GM19463 (cell line): Measurements from ENCODE around the gene ZNF467.
A peak's percentile ranks its signal among the peaks of the same experiment; 100 is the strongest.

Experiments used
- ATAC-seq: cut with Tn5 transposase; IDR thresholded peaks from one replicate; pipeline ENCODE4 v1.9.1; 2021; ENCODE audit warnings: mild to moderate bottlenecking, moderate library complexity; ENCODE audit not compliant: unreplicated experiment

ZNF467 gene

DNA sequence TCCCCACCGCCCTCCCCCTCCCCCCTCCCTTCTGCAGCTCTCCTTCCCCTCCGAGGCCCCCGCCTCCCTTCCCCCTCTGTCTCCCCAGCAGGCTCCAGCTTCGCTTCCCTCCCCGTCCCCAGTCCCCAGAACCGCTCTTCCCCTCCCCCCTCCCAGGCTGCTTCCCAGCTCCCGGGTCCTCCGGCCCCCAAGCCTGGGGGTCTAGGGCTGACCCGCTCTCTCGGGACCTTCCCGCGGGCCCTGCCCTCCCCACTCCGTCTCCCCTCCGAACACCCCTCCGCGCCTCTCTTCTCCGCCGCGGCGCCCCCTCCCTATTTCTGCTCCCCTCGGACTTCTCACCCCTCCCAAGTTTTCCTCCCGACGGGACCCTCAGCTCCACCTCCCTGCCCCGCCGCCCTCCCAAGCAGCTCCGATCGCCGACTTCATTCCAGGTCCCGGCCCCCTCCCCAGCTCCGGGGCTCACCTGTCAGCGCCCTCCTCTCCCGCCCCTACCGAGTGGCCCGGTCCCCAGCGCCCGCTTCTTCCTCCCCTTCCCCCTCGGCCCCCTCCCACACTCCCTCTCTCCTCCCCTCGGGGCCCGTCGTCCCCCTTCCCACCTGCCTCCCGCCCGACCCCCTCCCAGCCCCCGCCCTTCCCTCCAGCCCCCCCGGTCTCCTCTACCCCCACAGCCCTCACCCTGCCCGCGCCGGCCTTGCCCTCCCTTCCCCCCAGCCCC, 990 bp downstream of the ZNF467 start:
- ATAC-seq, result no peak

DNA sequence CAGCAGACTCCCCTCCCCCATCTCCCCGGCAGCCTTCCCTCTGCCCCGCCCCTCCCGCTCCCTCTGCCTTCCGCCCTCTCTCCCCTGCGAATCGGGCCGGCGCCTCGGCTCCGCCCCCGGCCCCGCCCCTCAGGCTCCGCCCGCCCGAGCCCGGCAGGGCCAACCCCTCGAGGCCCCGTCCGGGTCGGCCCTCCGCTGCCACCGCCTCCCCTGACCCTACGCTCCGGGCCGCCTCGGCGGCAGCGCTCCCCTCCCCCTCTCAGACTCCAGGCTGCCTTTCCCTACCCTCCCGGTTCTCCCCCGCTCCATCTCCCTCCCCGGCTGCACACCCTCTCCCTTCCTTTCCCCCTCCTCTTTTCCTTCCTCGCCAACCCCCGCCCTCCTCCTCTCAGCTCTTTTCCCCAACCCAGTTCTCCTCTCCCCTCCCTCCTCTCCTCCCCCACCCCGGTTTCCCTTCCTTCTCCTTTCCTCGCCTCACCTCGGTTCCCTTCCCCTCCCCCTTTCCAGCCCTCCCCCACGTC, 1.6 kb downstream of the ZNF467 start:
- peak; percentile 98 for ATAC-seq

DNA sequence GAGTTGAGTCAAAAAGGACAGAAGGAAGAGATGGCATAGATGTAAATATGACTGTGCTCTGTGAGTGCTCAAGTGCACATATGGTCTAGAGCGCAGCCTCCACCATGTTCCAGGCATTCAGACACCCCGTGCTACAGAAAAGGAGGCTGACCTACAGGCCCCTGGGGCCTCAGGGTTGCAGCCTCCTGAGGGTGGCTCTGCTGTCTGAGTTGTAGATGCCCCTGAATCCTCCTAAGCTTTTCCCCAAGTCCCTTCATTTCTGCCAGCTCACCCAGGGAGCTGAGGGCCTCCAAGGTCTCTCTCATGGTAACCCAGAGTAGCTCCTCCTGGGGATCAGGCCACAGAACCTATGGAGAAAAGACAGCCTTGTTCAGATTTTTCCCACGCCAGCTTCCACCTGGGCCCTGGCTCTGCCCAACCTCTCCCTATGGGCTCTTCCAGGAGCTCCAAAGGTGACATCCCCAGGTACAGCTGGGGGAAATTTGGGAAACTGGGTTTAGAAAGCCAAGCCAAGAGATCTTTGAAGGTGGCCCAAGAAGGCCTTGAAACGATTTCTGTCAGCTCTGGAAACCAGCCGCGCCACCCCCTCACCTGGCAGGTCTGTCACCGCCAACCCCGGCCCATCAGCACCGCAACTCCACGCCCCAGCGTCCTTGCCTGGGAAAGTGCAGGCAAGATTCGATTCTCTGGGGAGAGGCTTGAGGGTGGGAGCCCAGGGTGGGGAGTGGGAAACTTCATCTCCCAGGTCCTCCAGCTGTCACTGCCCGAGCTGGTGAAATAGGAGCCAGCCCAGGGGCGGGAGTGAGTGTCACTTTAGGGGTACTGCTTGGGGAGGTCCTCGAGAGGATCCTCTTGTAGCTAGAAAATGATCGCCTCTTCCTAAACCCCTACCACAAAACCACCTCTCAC, 2.4 kb downstream of the ZNF467 start:
- ATAC-seq, result peak; percentile 10

DNA sequence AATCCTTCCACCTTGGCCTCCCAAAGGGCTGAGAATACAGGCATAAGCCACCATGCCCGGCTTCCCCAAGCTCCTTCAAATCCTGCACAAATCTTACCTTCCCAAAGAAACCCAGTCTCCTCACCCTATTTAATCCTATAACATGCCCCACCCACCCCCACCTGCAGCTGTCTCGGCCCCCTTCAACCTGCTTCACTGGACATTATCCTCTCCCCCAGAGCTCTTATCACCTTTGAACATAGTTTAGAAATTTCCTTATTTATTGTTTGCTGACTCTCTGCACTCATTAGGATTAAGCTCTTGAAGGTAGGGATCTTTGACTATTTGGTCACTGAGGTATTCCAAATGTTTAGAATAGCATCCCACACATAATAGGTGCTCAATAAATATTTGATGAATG, 3.5 kb downstream of the ZNF467 start:
- ATAC-seq, result no peak

DNA sequence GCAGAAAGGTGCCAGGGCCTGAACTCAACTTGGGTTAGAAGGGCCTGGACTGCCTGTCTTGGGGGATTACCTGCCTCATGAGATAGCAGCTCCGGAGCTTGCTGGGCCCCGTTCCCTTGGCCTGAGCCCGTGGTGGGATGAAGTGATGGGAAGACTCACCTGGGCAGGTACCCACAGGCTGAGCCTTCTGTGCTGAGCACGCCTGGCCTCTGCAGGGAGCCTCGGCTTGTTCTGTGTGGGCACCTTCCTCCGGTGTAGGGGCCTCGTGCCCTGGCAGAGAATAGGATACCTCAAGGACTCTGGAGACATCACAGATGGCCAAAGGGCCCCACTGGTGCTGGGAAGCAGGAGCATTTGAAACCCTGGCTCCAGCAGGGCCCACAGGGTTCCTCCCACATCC, 4.5 kb downstream of the ZNF467 start:
- no peak for ATAC-seq

DNA sequence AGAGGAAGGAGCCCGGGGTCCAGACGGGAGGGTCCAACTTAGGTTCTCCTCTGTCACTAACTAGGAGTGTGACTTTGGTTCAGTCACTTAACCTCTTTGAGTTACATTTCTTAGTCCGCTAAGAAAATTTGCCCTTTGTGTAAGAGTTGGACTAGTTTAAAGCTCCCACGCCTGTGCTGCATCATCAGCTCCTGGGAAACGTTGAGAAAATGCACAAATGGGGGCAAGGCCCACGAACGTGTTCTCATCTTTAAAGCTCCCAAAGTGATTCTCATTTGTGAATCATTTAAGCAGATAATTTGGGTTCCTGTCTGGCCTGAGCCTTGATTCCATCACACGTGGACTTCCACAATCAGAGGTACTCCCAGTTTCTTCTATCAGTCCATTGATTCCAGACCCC, 6.3 kb downstream of the ZNF467 start:
- no peak for ATAC-seq

DNA sequence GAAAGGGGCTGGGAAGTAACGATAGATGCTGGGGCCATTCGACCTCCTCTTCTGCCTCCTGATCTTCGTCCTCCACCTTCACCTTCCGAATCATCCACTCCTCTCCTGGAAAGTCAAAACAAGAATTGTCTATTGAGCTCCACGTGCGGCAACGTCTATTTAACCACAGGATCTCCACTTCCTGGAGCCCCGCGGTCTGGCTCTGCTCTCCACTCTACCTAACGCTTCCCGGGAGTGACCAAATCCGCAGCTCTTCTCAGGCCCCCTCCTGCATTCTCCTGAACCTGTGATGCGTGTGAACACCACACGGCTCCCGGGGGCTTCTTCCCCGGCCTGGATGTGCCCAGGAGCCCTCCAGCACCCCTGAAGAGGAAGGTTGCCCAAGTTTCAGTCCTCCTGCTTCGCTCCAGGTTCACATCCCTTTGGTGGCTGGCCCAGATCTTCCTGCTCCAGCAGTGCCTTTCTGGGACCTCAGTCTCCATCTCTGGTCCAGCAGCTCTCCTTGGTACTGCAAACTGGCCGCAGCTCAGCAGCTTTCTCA, 7.2 kb downstream of the ZNF467 start:
- ATAC-seq, result no peak

DNA sequence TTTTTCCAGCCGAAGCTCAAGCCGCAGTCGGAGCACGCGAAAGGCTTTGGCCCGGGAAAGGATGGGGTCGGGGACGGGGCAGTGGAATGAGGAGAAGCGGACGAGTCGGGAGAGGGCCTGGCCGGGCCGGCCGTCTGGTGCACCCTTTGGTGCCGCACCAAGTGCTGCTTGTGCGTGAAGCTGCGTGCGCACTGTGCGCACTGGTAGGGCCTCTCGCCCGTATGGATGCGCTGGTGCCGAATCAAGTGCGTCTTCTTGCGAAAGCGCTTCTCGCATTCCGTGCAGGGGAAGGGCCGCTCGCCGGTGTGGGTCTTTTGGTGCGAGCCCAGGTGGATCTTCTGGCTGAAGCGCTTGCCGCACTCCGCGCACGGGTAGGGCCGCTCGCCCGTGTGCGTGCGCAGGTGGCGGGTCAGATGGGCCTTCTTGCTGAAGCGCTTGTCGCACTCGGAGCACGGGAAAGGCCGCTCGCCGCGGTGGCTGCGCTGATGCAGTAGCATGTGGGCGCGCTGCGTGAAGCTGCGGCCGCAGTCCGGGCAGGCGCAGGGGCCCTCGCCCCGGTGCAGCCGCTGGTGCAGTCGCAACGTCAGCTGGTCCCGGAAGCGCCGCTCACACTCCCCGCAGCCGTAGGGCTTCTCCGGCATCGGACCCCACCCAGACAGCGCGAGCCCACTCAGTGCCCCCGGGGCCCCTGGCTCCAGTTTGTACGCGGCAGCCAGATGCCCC, 7.8 kb downstream of the ZNF467 start:
- no peak for ATAC-seq

DNA sequence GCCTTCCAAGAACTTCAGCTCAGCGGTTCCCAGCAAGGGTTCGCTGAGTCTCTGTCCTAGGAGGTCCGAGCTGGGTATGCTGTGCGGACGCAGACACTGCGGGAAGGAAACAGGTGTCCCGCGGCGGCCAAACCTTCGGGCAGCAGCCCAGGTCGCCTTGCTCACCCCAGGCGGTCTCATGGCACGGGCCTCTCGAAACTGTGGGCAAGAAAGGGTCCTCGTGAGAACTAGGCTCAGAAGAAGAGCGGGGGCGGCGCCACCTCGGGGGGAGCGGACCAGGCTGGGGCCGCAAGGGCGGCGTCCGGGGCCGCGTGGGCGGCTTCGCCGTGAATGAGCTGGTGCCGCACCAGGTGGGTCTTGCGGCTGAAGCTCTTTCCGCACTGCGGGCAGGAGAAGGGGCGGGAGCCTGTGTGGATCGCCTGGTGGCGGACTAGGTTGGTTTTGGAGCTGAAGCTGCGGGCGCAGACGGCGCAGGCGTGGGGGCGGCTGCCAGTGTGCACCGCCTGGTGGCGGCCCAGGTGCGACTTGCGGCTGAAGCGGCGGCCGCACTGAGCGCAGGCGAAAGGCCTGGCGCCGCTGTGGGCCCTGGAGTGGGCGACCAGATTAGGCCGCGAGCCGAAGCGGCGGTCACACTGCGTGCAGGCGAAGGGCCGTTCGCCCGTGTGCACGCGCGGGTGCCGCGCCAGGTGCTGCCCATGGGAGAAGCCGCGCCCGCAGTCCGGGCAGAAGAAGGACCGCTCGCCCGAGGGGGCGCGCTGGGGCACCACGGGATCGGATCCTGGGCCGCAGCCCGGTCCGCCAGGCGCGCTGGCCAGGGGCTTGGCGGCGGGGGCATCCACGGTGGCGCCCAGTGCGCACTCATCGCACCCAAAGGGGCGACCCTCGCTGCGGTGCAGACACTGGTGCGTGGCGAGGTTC, 8.6 kb downstream of the ZNF467 start:
- ATAC-seq, result no peak

DNA sequence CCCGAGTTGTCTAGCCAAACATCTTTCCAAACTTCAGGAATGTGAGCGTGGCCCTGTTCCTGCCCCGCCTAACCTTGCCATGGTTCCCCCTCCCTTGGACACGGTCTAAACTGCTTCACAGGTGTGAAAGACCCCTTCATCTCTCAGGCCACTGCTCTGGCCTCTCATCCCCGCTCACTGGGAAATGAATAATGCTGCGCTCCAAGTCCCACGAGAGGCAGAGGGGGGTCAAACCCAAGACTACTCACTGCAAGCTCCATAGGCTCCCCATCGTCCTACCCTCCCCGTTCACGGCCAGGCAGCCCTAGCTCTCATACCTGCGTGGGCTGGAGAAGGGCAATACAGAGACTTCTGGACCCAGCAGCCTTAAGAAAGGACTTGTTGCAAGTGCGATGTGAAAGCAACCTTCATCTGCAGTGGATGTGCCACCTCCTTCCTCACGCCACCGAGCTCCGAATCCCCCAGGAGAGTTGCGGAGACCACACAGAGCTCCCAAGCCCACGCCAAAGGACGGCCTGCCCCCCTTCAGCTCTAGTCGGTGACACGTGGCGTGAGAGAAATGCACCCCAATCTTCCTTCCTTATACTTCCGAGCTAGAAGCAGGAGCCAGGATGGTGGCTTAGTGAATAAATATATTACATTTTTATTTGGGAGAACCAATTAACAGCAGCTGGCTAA, 9.7 kb downstream of the ZNF467 start:
- no peak for ATAC-seq

DNA sequence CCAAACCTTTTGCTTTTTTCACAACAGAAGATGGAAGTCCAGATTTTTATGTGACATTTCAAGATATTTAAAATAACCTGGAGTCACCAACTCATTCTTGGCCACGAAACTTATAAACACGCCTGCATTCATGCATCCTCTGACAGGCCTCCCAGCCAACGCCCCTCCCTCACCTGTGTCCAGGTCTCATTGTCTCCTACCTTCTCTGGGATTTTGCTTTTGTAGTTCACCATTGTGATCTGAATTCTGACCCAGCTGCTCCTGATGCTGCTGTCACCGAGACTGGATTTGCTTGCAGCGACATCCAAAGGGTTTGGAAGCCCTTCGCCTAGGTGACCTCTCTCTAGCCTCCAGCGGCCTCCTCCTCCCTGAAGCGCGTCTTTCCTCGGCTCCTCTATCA, 10.8 kb downstream of the ZNF467 start:
- ATAC-seq, result no peak

DNA sequence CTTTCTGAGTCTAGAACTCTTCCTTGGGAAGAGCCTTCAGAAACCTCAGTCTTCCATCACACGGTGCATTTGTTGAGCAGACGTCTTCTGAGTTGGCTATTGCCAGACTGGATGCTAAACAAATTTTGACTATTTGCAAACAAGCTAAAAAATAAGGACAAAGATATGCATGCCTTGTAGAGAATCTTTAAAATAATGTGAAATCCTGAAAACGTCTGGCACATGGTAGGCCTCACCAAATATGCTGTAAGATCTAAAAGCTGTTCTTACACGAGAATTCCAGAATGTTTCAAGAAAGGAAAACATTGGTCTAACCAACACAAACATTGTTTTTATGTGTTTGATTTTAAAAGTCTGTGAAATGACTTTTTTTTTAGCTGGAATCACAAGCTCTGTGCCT, 11.3 kb downstream of the ZNF467 start:
- ATAC-seq, result no peak

DNA sequence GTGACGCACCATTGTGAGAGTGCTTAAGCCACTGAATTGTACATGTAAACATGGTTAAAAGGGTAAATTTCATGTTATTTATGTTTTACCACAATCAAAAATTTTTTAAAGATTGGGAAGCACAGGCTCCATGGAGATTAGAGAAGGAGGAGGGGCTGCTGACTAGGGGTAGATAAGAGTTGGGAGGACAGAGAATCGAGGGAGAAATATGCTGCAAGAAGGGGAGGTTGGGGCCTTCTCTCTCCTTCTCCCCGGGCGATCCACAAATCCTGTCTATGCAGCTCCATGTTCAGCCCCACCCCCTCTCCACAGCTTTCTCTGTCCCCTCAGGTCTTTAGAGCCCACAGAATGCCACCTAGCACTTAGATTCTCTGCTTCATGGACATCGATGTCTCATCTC, 12.1 kb downstream of the ZNF467 start:
- ATAC-seq, result no peak

DNA sequence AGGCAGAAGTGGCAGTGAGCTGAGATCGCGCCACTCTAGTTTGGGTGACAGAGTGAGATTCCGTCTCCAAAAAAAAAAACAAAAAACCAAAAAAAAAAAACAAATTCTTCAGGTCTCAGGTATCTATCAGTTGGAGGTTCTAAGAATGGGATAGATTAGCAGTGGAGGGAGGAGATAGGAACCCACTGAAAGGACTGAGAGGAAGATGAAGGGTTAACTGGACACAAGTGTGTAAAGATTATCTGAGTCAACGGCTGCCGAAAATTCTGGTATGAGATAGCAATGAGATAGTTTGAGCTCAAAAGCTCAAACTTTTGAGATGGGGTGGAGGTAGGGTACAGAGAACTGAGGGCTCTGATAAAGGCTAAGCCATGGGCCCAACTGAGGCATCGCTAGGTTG, 12.8 kb downstream of the ZNF467 start:
- no peak for ATAC-seq

DNA sequence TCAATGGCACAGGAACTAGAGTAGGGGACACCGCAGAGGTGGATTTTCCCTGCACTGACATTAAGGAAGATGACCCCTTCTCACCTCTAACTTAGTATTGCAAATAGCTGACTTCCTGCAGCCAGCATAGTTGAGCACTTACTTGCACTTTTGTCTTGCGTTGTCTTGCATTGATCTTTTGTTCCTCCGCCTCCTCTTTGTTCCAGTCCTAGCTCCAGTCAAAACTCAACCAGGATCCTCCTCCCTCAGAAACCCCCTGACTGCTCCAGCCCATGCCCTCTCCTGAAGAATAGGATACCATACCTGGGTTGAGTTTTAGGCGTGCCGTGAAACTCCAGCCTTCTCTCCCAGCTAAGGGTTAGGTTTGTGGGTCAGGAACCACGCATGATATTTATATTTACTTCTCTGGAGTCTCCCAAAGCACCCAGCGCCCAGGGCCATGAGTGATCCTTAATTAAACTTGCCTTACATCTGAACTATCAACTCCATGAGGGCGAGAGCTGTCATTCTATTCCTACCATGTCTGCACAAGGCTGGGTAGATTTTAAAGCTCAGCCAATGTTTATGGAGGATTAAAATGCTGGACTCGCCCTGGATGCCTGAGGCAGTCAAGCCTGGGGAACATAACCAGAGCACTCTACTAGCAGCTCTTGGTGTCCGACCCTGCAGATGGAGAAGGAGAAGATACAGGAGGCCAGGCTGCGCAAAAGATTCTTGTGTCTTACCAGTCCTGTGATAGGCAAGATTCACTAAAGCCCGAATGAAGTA, 14.1 kb downstream of the ZNF467 start:
- no peak for ATAC-seq

DNA sequence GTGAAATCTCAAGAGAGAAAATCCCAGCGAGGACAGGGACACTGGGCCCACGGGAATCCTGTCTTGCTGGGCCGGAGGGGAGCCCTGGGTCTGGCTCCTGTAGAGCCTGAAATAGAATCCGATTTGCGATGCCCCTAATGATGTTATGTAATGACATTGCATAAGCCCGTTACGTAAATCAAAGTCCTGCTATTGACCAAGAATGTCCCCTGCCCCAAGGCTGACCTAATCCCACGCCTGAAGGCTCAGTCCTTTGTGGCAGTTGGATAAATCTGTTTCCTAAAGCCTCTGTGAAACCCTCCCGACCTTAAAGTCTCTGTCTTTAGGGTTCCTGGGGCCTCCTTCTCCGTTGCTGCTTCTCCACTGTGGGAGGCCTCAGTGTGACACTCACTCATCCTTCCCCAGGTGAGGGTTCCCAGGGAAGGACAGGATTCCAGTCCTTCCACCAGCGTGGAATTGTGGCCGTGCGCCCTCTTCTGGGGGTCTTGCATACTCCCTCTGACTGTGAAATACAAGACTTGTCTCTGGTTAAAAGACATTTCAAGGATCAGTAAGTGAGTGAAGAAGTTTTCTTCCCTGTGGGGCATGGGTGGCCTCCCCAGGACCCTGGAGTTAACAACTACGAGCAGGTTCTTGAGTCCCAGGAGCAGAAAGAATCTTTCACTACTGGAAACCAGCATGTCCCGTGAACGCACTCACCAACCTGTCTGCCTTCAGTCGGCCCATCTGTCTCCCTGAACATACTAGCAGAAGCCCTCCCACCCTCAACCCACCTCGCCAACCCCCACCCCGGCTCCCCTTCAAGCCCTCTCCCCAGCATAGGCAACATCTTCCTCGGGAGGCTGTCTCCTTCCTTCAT, 19.8 kb downstream of the ZNF467 start:
- no peak for ATAC-seq

DNA sequence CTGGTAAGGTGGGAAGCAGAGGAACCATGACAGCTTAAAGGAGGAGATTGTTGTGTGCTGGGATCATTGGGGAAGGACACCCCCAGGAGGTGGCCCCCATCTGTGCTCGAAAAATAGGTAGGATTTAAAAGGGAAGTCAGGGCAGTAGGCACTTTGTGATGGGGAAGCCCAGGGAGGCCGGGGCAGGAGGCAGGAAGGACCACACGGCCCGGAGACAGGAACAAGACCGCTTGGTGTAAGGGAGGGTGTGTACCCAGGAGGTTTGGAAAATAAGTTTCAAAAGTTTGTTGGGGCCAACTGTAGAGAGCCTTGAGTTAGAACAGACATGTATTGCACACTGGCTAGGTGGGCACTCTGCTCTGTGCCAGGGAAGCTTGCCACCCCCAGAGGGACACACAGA, 20.7 kb downstream of the ZNF467 start:
- ATAC-seq, result no peak
